ENCODE results near the gene NR2E3. TPM values are rescaled to one million over a fixed set of nuclear protein-coding genes. Genes with fewer than 3 reads are reported as not detected.

NR2E3 gene
- total and polyA plus RNA-seq, 9 of the 15 experiments (the other 6 are each of a cell fraction or from before 2014, with no cell fraction given): not detected

- no TSS peak for BruUV-seq (replicated peaks)
- POLR2A ChIA-PET: interaction anchor here (1.0 kb wide), 1 partner anchor 18 kb away, joined by 6 read pairs; no protein-coding TSS in a partner anchor
- FAIRE-seq: no peak
Observed at GRCh38 chr15:71820127-71820526, 9.8 kb downstream of the NR2E3 start.

GRCh38 chr15:71821547-71822129 is 11.3 kb downstream of the NR2E3 start:
- in situ Hi-C loops (cut with MboI) (no loop called here), intact Hi-C loops (cut with micrococcal nuclease) (no loop called here)
- POLR2A ChIA-PET: no interaction called here
- CTCF ChIA-PET (ENCODE audit: low intra/inter-chr PET ratio): no interaction called here
- H3K9ac ChIP-seq (ENCODE audit: insufficient read depth in 1 of 2, low read depth in 2 of 2, low read length in 2 of 2): no peak overlapping the region
- H3K4me1 ChIP-seq (replicated peaks in 1 of 2; ENCODE audit: control insufficient read depth in 2 of 2, insufficient read depth in 2 of 2, low read length in 2 of 2): no peaks in the 10 kb centered on the region
- H3K36me3 ChIP-seq (ENCODE audit: control insufficient read depth, insufficient read depth, low read length): no peaks in the 10 kb centered on the region
- no peak for TF ChIP-seq CBX1 (IDR thresholded peaks at IDR 0.05; ENCODE audit: low read depth)
- peak; percentile 82 for TF ChIP-seq ZNF274 (IDR thresholded peaks at IDR 0.05; ENCODE audit: borderline replicate concordance, low read depth, low read length)
- ATAC-seq: no peak
- H2AFZ ChIP-seq (ENCODE audit: low read depth, low read length): no peak overlapping the region
- no peak overlapping the region for H3K27ac ChIP-seq (ENCODE audit: extremely low read depth, low read depth, low read length)
- no peaks in the 10 kb centered on the region for H3K79me2 ChIP-seq (ENCODE audit: control insufficient read depth, insufficient read depth, low read length)
- FAIRE-seq: no peak
- H3K27me3 ChIP-seq (ENCODE audit: control insufficient read depth in 2 of 2, insufficient read depth in 2 of 2, low read length in 2 of 2): peaks cover 4 to 15% of the 10 kb centered on the region in 2 experiments; a peak in 2 of 5 replicates
- WGBS (ENCODE audit: insufficient coverage, low coverage, missing lambda C conversion rate): 4% methylated on average over 5 of the region's 5 CpGs
- H3K4me2 ChIP-seq (ENCODE audit: insufficient read depth, low read length): no peak overlapping the region
- no peaks in the 10 kb centered on the region for H3K9me1 ChIP-seq (ENCODE audit: control insufficient read depth, insufficient read depth, low read length)
- BruUV-seq (replicated peaks): no TSS peak
- no peak overlapping the region for H3K4me3 ChIP-seq
- H3K9me3 ChIP-seq (replicated peaks; ENCODE audit: control insufficient read depth, insufficient read depth, low read depth, low read length): 0 out of 2 replicates have a peak, but pooled peaks cover 3% of the 10 kb centered on the region
- no peak for DNase-seq (ENCODE audit: extremely low read depth in 1 of 4, low spot score in 3 of 4)
- H4K20me1 ChIP-seq (replicated peaks; ENCODE audit: control insufficient read depth, insufficient read depth, low read length): no peaks in the 10 kb centered on the region

More at GRCh38 chr15:71820127-71820526, 9.8 kb downstream of the NR2E3 start:
- Histone ChIP-seq H3K4me1 (replicated peaks in 1 of 2; ENCODE audit: control insufficient read depth in 2 of 2, insufficient read depth in 2 of 2, low read length in 2 of 2) (no peaks in the 10 kb centered on the region), H3K9me3 (replicated peaks; ENCODE audit: control insufficient read depth, insufficient read depth, low read depth, low read length) (0 out of 2 replicates have a peak, but pooled peaks cover 3% of the 10 kb centered on the region), H4K20me1 (replicated peaks; ENCODE audit: control insufficient read depth, insufficient read depth, low read length) (no peaks in the 10 kb centered on the region), H3K79me2 (ENCODE audit: control insufficient read depth, insufficient read depth, low read length) (no peaks in the 10 kb centered on the region), H3K4me3 (no peak overlapping the region), H3K27ac (ENCODE audit: extremely low read depth, low read depth, low read length) (no peak overlapping the region), H2AFZ (ENCODE audit: low read depth, low read length) (no peak overlapping the region), H3K9ac (ENCODE audit: insufficient read depth in 1 of 2, low read depth in 2 of 2, low read length in 2 of 2) (no peak overlapping the region), H3K36me3 (ENCODE audit: control insufficient read depth, insufficient read depth, low read length) (no peaks in the 10 kb centered on the region), H3K9me1 (ENCODE audit: control insufficient read depth, insufficient read depth, low read length) (no peaks in the 10 kb centered on the region), H3K27me3 (ENCODE audit: control insufficient read depth in 2 of 2, insufficient read depth in 2 of 2, low read length in 2 of 2) (peaks cover 11 to 23% of the 10 kb centered on the region in 2 experiments; a peak in 4 of 5 replicates), H3K4me2 (ENCODE audit: insufficient read depth, low read length) (no peak overlapping the region)
- CTCF ChIA-PET (ENCODE audit: low intra/inter-chr PET ratio): no interaction called here
- TF ChIP-seq FOXJ3 (CRISPR knock-in tag; IDR thresholded peaks at IDR 0.05): no peak
- no peak for TF ChIP-seq SAFB2 (IDR thresholded peaks at IDR 0.05; ENCODE audit: borderline replicate concordance, low read depth, low read length, severe bottlenecking)
- DNase-seq (ENCODE audit: extremely low read depth in 1 of 4, low spot score in 3 of 4): no peak
- 0% methylated on average over 1 of the region's 1 CpG for WGBS (ENCODE audit: insufficient coverage, low coverage, missing lambda C conversion rate)
- no peak for ATAC-seq
- intact Hi-C loops (cut with micrococcal nuclease) (no loop called here), in situ Hi-C loops (cut with MboI) (no loop called here)

Data from K562 (cell line).